HG02884 (cell line): ENCODE data around the gene CHST3.
"Not testable (repeated sequence)": the region's sequence is repeated elsewhere in the genome, so short reads cannot be mapped to it uniquely, and the experiment has no call there.

Experiments
- ATAC-seq: cut with Tn5 transposase; IDR thresholded peaks from one replicate; pipeline ENCODE4 v1.9.1; 2021; ENCODE audit warnings: mild to moderate bottlenecking, moderate library complexity; ENCODE audit not compliant: unreplicated experiment

CHST3 gene, protein sequence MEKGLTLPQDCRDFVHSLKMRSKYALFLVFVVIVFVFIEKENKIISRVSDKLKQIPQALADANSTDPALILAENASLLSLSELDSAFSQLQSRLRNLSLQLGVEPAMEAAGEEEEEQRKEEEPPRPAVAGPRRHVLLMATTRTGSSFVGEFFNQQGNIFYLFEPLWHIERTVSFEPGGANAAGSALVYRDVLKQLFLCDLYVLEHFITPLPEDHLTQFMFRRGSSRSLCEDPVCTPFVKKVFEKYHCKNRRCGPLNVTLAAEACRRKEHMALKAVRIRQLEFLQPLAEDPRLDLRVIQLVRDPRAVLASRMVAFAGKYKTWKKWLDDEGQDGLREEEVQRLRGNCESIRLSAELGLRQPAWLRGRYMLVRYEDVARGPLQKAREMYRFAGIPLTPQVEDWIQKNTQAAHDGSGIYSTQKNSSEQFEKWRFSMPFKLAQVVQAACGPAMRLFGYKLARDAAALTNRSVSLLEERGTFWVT

GRCh38 chr10:71964098-71964742 lies at the start of gene CHST3:
Gene CHST3, plus strand, starts transcription at chr10:71964395. Its CDS starts 41,448 bp downstream, at chr10:72005843.
- ATAC-seq, result no peak

DNA sequence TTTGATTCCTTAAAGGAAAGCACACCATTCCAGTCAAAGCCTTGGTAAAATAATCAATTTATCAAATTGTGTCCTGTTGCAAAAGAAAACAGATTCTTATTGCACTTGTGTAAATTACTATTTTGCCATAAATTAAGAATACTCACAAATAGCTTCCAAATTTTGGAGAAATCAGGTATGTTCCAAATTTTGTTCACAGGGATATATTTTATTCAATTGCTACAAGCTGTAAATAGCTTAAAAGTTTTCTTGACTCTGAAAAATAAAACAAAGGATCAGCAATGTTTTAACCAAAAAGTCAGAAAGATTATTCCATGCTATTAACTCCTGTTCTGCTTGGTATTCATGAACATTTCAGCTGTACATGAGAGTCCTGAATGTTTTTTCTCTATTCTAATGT lies 47.4 kb upstream of the CHST3 start:
- ATAC-seq, result no peak

DNA sequence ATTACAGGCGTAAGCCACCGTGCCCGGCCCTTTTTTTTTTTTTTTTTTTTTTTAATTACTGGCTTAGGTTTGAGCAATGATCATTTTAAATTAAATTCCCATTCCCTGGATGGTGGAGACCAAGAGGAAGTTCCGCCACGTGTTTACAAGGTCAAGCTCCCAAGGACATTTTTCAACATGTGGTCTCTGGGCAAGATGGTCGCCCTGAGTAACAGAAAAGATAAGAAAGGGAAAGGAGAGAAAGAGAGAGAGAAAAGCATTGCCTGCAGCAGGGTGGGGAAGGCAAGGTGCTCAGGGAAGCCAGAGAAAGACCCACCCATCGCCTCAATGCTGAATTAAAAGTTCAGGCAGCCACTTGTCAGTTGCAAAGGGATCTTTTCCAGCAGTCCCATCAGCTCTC lies 45.2 kb upstream of the CHST3 start:
- no peak for ATAC-seq

- not testable (repeated sequence) for ATAC-seq
These were observed 44.1 kb upstream of the CHST3 start for GRCh38 chr10:71919956-71920539.

DNA sequence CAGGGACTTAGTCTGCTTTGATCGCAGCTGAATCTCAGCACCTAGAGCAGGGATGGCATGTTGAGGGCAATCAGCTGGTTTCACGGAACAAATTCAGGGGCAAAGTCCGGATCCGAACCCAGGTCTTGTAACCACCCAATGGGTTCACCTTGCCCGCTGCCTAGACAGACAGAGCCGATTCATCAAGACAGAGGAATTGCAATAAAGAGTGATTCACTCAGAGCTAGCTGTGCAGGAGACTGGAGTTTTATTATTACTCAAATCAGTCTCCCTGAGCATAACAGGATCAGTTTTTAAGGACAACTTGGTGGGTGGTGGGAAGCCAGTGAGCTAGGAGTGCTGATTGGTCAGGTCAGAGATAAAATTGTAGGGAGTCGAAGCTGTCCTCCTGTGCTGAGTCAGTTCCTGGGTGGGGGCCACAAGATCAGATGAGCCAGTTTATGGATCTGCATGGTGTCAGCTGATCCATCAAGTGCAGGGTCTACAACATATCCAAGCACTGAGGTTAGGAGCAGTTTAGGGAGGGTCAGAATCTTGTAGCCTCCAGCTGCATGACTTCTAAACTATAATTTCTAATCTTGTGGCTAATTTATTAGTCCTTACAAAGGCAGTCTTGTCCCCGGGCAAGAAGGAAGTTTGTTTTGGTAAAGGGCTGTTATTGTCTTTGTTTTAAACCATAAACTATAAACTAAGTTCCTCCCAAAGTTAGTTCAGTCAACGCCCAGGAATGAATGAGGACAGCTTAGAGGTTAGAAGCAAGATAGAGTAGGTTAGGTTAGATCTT lies 43.5 kb upstream of the CHST3 start:
- ATAC-seq, result no peak

DNA sequence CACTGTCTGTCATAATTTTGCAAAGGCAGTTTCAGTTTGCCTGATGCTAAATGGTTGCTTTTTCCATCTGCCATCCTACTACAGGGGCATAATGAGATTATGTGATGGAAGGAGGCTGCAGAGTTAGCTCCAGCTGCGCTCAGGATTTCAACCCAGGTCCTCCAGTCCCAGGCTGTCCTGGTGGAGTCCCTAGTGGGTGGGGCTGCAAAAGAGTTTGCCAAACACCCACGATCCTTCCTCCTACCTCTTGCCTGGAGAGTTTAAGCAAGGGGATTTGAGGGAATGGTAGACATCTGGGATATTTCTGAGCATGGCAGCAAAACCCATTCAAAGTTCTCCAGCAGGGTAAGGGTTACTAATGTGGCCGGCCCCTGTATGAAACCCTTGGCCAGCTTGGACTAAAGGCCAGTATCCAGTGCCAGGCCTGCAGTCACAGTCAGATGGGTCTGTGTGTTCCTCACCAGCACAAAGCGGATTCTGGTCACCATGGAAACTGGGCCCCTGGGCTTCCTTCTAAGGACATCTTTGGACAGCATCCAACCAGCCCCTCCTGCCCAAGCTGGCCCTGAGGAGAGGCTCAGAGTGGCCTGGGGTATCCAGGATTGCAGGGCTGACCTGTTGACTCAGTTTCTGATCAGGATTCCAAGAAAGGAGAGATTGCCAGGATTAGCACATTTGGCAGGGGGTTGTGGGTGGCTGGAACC lies 42.7 kb upstream of the CHST3 start:
- no peak for ATAC-seq

DNA sequence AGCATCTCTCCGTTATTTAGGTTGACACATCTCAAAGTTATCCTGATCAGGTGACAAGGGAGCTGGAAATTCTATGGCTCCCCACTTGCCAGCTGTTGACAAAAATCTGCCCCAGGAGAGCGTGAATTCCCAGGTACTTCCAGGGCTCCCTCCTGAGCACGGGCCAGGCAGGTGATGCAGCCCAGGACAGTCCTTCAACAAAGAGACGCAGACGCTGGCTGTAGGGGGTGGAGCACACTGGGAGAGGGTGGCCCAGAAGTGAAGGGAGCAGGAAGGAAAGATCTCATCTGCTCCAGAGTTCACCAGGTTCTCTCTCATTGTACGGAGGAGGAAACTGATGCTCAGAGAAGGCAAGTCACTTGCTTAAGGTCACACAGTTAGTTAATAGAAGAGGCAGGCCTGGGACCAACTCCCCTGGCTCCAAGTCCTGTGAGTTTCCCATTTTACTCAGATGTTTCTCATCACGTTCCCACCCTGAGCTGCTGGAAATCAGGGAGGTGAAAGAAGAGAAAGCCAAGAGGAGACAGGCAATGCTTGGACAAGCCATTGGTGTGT lies 41.0 kb upstream of the CHST3 start:
- no peak for ATAC-seq

DNA sequence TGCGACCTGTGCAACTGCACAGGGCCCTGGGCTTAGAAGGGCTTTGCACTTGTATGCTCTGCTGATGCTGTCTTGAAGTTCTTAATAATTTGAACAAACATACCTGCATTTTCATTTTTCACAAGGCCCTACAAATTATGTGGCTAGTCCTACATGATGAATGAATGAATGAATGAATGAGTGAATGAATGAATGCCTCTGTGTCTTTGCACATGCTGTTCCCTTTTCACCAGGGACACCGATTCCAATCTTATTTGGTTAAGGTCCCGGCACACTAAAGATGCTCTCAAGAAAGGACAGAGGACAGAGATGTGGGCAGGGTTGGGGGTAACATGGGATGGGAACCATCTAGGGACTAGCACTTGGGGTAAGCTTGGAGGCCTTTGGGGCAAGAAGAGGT lies 39.4 kb upstream of the CHST3 start:
- no peak for ATAC-seq

GRCh38 chr10:71927159-71927558 lies 37.0 kb upstream of the CHST3 start:
- ATAC-seq, result no peak

DNA sequence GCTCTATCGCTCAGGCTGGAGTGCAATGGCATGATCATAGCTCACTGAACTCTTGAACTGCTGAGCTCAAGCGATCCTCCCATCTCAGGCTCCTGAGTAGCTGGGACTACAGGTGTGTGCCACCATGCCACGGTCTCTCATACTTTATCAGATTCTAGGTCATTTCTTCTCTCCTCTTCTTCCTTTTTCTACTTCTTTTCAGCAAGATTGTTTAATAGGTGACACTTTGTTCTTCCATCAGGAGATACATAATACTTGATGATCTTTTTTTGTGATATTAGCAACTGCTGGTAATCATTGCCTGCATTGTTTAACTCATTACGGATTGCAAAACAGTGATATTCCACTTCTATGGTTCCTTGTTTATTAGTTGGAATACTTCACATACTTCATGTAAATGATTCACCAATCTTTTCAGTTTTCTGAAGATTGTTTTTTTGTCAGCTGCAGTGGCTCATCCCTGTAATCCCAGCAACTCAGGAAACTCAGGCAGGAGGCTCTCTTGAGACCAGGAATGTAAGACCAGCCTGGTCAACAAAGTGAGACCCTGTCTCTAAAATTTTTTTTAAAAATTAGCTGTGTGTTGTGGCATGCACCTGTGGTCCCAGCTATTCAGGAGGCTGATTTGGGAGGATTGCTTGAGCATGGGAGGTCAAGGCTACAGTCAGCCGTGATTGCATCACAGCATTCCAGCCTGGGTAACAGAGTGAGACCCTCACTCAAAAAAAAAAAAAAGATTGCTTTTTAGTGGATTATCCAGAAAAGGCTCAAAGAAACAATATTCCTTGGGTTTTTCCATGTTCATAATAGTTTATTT lies 36.2 kb upstream of the CHST3 start:
- ATAC-seq, result no peak

GRCh38 chr10:71931295-71931694 lies 32.9 kb upstream of the CHST3 start:
- no peak for ATAC-seq

- ATAC-seq, result no peak
These were observed 30.5 kb upstream of the CHST3 start for GRCh38 chr10:71933651-71934050.

DNA sequence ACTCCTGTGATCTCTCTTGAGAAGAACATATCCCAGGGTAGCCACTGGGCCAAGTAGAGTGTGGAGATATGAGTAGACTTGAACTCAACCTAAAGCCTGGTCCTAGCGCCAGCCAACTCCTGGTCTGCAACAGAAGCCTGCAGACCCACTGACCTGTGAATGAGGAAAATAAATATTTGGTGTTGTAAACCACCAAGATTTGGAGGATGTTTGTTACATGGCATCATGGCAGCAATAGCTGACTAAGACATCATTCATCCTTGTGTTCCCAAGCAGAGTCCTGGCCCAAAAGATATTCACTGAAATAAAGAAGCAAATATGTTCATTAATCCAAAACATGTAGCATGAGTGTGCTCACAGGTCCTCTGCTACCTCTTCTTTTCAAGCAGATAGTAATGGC lies 26.0 kb upstream of the CHST3 start:
- ATAC-seq, result no peak

DNA sequence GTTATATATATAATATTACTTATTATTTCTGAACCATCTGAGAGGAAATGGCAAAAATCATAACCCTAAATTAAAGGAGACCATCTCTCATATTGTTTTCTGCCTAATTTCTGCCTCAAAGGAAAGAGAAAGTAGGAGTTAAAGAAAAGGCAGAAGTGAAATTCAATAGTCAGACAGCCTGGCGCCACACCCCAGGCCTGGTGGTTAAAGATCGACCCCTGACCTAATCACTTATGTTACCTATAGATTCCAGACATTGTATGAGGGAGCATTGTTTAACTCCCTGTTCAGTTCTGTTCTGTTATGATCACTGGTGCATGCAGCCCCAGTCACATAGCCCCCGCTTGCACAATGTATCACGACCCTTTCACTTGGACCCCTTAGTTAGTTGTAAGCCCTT lies 24.9 kb upstream of the CHST3 start:
- ATAC-seq, result no peak

DNA sequence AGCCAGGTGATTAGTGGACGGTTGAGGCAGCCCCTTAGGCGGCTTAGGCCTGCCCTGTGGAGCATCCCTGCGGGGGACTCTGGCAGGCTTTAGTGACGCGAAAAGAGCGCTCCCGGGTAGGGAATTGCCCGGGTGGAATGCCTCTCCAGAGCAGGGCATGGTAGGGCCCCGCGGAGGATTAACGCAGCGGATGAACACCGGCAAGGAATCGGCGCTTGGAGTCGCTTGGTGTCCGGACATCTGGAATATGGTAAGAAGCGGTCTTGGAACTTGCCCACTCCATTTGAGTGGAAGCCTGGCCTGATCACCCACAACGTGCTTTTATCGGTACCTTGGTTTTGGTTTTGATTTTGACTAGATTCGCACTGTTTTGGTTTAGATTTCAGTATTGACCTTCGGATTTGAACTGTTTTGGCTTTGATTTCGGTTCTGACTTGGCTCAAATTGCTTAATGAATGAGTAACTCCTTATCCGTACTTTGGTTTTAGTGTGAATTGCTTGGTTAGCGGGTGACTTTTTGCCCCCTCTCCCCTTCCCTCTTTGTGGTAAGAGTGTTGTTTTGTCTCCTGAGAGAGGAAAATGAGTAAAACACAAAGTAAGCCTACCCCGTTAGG lies 24.2 kb upstream of the CHST3 start:
- no peak for ATAC-seq

DNA sequence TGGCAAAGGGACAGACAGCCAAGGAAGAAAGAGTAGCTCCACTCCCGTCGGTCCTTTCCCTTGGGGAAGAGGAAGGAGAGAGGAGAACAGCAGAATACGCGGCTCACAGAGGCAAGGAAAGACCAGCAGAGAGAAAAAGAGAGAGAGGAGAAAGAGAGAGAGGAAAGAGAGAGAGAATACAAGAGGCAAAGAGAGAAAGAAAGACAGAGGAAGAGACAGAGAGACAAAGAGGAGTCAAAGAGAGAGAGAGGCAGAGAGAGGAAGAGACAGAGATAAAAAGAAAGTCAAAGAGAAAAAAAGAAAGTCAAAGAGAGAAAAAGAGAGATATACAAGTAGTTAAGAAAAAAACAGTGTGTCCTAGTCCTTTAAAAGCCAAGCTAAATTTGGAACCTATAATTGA lies 23.4 kb upstream of the CHST3 start:
- ATAC-seq, result no peak

- no peak for ATAC-seq
These were observed 22.9 kb upstream of the CHST3 start for GRCh38 chr10:71941318-71941717.

GRCh38 chr10:71945819-71946474 lies 18.2 kb upstream of the CHST3 start:
- no peak for ATAC-seq

GRCh38 chr10:71946700-71947099 lies 17.5 kb upstream of the CHST3 start:
- ATAC-seq, result no peak
